WTC11 (cell line): ENCODE results near the gene PTN. TPM values are rescaled to one million over a fixed set of nuclear protein-coding genes. Genes with fewer than 3 reads are reported as not detected.

Source experiments
- ATAC-seq: fragments of 200-7000 bp; cut with Tn5 transposase; 2 replicates; pipeline ENCODE4 v1.10.0; 2021; ENCODE audit warnings: mild to moderate bottlenecking, moderate library complexity
- CTCF ChIA-PET: fragments of 300-600 bp; sonication (Branson Sonifier 250); formaldehyde crosslinking; loops from one replicate; lab custom pipeline; 2021; ENCODE audit warnings: antibody characterized with exemption; lab: Charles Lee
- POLR2A ChIA-PET: fragments of 350-600 bp; sonication (Branson Sonifier 250); formaldehyde crosslinking; loops from one replicate; lab custom pipeline; 2021; ENCODE audit warnings: antibody characterized with exemption; lab: Charles Lee
- DNase-seq: peaks from one replicate; pipeline ENCODE4 v3.0.0; 2021; ENCODE audit warnings: low spot score
- H3K27ac Mint-ChIP-seq: 2 replicates; pipeline ENCODE4 v1.8.0; 2021; ENCODE audit warnings: mixed read lengths
- H3K27me3 Mint-ChIP-seq: 2 replicates; pipeline ENCODE4 v1.8.0; 2021; ENCODE audit warnings: low read depth, mild to moderate bottlenecking, moderate library complexity, mixed read lengths
- H3K36me3 Mint-ChIP-seq: 2 replicates; pipeline ENCODE4 v1.8.0; 2021; ENCODE audit warnings: mixed read lengths
- H3K4me1 Mint-ChIP-seq: 2 replicates; pipeline ENCODE4 v1.8.0; 2022; ENCODE audit warnings: mixed read lengths
- H3K4me3 Mint-ChIP-seq: 2 replicates; pipeline ENCODE4 v1.8.0; 2021; ENCODE audit warnings: mild to moderate bottlenecking, moderate library complexity, mixed read lengths
- H3K9me3 Mint-ChIP-seq: 2 replicates; pipeline ENCODE4 v1.8.0; 2021; ENCODE audit warnings: mixed read lengths
- ATF1 ChIP-seq: sonication (generic); formaldehyde crosslinking; IDR thresholded peaks from 2 replicates; pipeline ENCODE4 v1.8.1; 2023; ENCODE audit warnings: mild to moderate bottlenecking, moderate library complexity, missing genetic modification reagents
- CREB1 ChIP-seq: sonication (generic); formaldehyde crosslinking; IDR thresholded peaks from 2 replicates; pipeline ENCODE4 v1.8.0; 2023; ENCODE audit warnings: mild to moderate bottlenecking, missing genetic modification reagents
- CREM ChIP-seq: sonication (generic); formaldehyde crosslinking; IDR thresholded peaks from 2 replicates; pipeline ENCODE4 v1.8.1; 2022; ENCODE audit warnings: mild to moderate bottlenecking, missing genetic modification reagents, moderate library complexity
- E2F4 ChIP-seq: sonication (generic); formaldehyde crosslinking; IDR thresholded peaks from 2 replicates; pipeline ENCODE4 v1.8.1; 2022; ENCODE audit warnings: low read depth, mild to moderate bottlenecking, moderate library complexity, missing genetic modification reagents, borderline replicate concordance
- EMX1 ChIP-seq: fragments of 250-450 bp; sonication (Bioruptor Pico); IDR thresholded peaks from 2 replicates; pipeline ENCODE4 v1.8.0; 2021; ENCODE audit warnings: mild to moderate bottlenecking
- ESRRA ChIP-seq: sonication (generic); formaldehyde crosslinking; IDR thresholded peaks from 2 replicates; pipeline ENCODE4 v1.8.1; 2022; ENCODE audit warnings: mild to moderate bottlenecking, missing genetic modification reagents, borderline replicate concordance
- FOXJ3 ChIP-seq: sonication (generic); formaldehyde crosslinking; IDR thresholded peaks from 2 replicates; pipeline ENCODE4 v1.9.0; 2021; ENCODE audit warnings: missing genetic modification reagents, mild to moderate bottlenecking, borderline replicate concordance
- FOXP1 ChIP-seq: sonication (generic); formaldehyde crosslinking; IDR thresholded peaks from 2 replicates; pipeline ENCODE4 v1.8.0; 2022; ENCODE audit warnings: missing genetic modification reagents, mild to moderate bottlenecking, moderate library complexity, borderline replicate concordance
- GRHL2 ChIP-seq: fragments of 250-450 bp; sonication (Bioruptor Pico); IDR thresholded peaks from 2 replicates; pipeline ENCODE4 v1.8.0; 2022; ENCODE audit warnings: mild to moderate bottlenecking, moderate library complexity; ENCODE audit not compliant: insufficient replicate concordance, severe bottlenecking
- IRF2 ChIP-seq: sonication (generic); formaldehyde crosslinking; IDR thresholded peaks from 2 replicates; pipeline ENCODE4 v1.8.0; 2022; ENCODE audit warnings: low read depth, missing genetic modification reagents, borderline replicate concordance
- NFE2L1 ChIP-seq: sonication (generic); formaldehyde crosslinking; IDR thresholded peaks from 2 replicates; pipeline ENCODE4 v1.8.1; 2023; ENCODE audit warnings: missing genetic modification reagents
- NFYB ChIP-seq: sonication (generic); formaldehyde crosslinking; conservative IDR thresholded peaks from 2 replicates; pipeline ENCODE4 v1.8.0; 2022; ENCODE audit warnings: low read depth, missing genetic modification reagents
- NR3C1 ChIP-seq: sonication (generic); formaldehyde crosslinking; conservative IDR thresholded peaks from 2 replicates; pipeline ENCODE4 v1.8.1; 2023; ENCODE audit warnings: low read depth, mild to moderate bottlenecking, missing genetic modification reagents
- OVOL2 ChIP-seq: fragments of 250-450 bp; sonication (Bioruptor Pico); IDR thresholded peaks from 2 replicates; pipeline ENCODE4 v1.9.0; 2021; ENCODE audit warnings: mild to moderate bottlenecking, borderline replicate concordance
- RORB ChIP-seq: fragments of 250-450 bp; sonication (Bioruptor Pico); IDR thresholded peaks from 2 replicates; pipeline ENCODE4 v1.9.0; 2021; ENCODE audit warnings: mild to moderate bottlenecking
- SMAD4 ChIP-seq: sonication (generic); formaldehyde crosslinking; IDR thresholded peaks from 2 replicates; pipeline ENCODE4 v1.8.0; 2022; ENCODE audit warnings: mild to moderate bottlenecking, missing genetic modification reagents
- TP53 ChIP-seq: sonication (generic); formaldehyde crosslinking; IDR thresholded peaks from 2 replicates; pipeline ENCODE4 v1.8.1; 2023; ENCODE audit warnings: mild to moderate bottlenecking, missing genetic modification reagents
- ZNF138 ChIP-seq: sonication (generic); formaldehyde crosslinking; conservative IDR thresholded peaks from 2 replicates; pipeline ENCODE4 v1.8.1; 2022; ENCODE audit warnings: mild to moderate bottlenecking, moderate library complexity, missing genetic modification reagents
- ZNF263 ChIP-seq: sonication (generic); formaldehyde crosslinking; IDR thresholded peaks from 2 replicates; pipeline ENCODE4 v1.8.1; 2022; ENCODE audit warnings: low read depth, mild to moderate bottlenecking, moderate library complexity, missing genetic modification reagents
- ZNF416 ChIP-seq: fragments of 250-450 bp; sonication (Bioruptor Pico); IDR thresholded peaks from 2 replicates; pipeline ENCODE4 v1.9.0; 2021; ENCODE audit warnings: mild to moderate bottlenecking, inconsistent platforms
- total RNA-seq: library from RNA; stranded (reverse); gene quantifications from 3 replicates; pipeline ENCODE4 v1.2.3, GENCODE V29; 2021
- TF ChIP-seq, protein P1 (sequence below): sonication (generic); formaldehyde crosslinking; IDR thresholded peaks from 2 replicates; pipeline ENCODE4 v1.8.1; 2023; ENCODE audit warnings: mild to moderate bottlenecking, moderate library complexity, missing genetic modification reagents
- TF ChIP-seq, protein P2 (sequence below): sonication (generic); formaldehyde crosslinking; IDR thresholded peaks from 2 replicates; pipeline ENCODE4 v1.8.1; 2022; ENCODE audit warnings: mild to moderate bottlenecking, moderate library complexity, missing genetic modification reagents
- TF ChIP-seq, protein P3 (sequence below): fragments of 250-450 bp; sonication (Bioruptor Pico); IDR thresholded peaks from 2 replicates; pipeline ENCODE4 v1.9.0; 2021; ENCODE audit warnings: mild to moderate bottlenecking
- TF ChIP-seq, protein P4 (sequence below): sonication (generic); formaldehyde crosslinking; IDR thresholded peaks from 2 replicates; pipeline ENCODE4 v1.8.0; 2022; ENCODE audit warnings: mild to moderate bottlenecking, missing genetic modification reagents
- TF ChIP-seq, protein P5 (sequence below): sonication (generic); formaldehyde crosslinking; IDR thresholded peaks from 2 replicates; pipeline ENCODE4 v1.8.0; 2022; ENCODE audit warnings: missing genetic modification reagents

The PTN gene
- total RNA-seq, 1 experiment from 2014 or later = 18.9 TPM

- Mint-ChIP-seq H3K27ac (no peak overlapping the region), H3K4me3 (no peak overlapping the region), H3K27me3 (no peaks in the 10 kb centered on the region; the same call in 1 of the 2 replicates), H3K4me1 (peaks cover 5% of the 10 kb centered on the region; the same call in 1 of the 2 replicates), H3K36me3 (peaks cover 4% of the 10 kb centered on the region), H3K9me3 (peaks cover 28% of the 10 kb centered on the region)
- ATAC-seq = no peak
- no peak for DNase-seq
- CTCF ChIA-PET = no interaction called here
- TF ChIP-seq ESRRA (CRISPR knock-in tag) (no peak), ZNF416 (CRISPR knock-in tag) (no peak), TP53 (CRISPR knock-in tag) (no peak), IRF2 (CRISPR knock-in tag) (no peak), FOXP1 (CRISPR knock-in tag) (no peak), OVOL2 (CRISPR knock-in tag) (no peak), E2F4 (CRISPR knock-in tag) (no peak), CREB1 (CRISPR knock-in tag) (no peak), GRHL2 (CRISPR knock-in tag) (no peak), FOXJ3 (CRISPR knock-in tag) (no peak), ZNF138 (CRISPR knock-in tag) (no peak), SMAD4 (CRISPR knock-in tag) (no peak), ZNF263 (CRISPR knock-in tag) (no peak), NR3C1 (no peak), NFYB (CRISPR knock-in tag) (no peak), NFE2L1 (CRISPR knock-in tag) (no peak), ATF1 (CRISPR knock-in tag) (no peak), RORB (CRISPR knock-in tag) (no peak)
- TF ChIP-seq, protein P1, sequence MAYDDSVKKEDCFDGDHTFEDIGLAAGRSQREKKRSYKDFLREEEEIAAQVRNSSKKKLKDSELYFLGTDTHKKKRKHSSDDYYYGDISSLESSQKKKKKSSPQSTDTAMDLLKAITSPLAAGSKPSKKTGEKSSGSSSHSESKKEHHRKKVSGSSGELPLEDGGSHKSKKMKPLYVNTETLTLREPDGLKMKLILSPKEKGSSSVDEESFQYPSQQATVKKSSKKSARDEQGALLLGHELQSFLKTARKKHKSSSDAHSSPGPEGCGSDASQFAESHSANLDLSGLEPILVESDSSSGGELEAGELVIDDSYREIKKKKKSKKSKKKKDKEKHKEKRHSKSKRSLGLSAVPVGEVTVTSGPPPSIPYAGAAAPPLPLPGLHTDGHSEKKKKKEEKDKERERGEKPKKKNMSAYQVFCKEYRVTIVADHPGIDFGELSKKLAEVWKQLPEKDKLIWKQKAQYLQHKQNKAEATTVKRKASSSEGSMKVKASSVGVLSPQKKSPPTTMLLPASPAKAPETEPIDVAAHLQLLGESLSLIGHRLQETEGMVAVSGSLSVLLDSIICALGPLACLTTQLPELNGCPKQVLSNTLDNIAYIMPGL = no peak
- TF ChIP-seq, protein P2, sequence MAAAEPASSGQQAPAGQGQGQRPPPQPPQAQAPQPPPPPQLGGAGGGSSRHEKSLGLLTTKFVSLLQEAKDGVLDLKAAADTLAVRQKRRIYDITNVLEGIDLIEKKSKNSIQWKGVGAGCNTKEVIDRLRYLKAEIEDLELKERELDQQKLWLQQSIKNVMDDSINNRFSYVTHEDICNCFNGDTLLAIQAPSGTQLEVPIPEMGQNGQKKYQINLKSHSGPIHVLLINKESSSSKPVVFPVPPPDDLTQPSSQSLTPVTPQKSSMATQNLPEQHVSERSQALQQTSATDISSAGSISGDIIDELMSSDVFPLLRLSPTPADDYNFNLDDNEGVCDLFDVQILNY = no peak
- POLR2A ChIA-PET = no interaction called here
These were observed 134.2 kb downstream of the PTN start for GRCh38 chr7:137209151-137209817.

DNA sequence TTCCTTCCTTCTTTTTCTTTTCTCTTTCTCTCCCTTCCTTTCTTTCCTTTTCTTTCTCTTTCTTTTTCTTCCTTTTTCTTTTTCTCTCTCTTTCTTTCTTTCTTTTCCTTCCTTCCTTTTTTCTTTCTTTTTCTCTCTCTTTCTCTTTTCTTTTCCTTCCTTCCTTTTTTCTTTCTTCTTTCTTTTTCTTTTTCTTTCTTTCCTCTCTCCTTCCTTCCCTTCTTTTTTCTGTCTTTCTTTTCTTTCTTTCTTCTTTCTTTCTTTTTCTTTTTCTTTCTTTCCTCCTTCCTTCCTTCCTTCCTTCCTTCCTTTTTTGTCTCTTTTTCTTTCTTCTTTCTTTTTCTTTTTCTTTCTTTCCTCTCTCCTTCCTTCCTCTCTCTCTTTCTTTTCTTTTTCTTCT, 136.8 kb downstream of the PTN start:
- POLR2A ChIA-PET = no interaction called here
- Mint-ChIP-seq H3K27ac (no peak overlapping the region), H3K4me3 (no peak overlapping the region)
- TF ChIP-seq CREM = no peak
- TF ChIP-seq EMX1 (CRISPR knock-in tag) = no peak
- TF ChIP-seq, protein P3, sequence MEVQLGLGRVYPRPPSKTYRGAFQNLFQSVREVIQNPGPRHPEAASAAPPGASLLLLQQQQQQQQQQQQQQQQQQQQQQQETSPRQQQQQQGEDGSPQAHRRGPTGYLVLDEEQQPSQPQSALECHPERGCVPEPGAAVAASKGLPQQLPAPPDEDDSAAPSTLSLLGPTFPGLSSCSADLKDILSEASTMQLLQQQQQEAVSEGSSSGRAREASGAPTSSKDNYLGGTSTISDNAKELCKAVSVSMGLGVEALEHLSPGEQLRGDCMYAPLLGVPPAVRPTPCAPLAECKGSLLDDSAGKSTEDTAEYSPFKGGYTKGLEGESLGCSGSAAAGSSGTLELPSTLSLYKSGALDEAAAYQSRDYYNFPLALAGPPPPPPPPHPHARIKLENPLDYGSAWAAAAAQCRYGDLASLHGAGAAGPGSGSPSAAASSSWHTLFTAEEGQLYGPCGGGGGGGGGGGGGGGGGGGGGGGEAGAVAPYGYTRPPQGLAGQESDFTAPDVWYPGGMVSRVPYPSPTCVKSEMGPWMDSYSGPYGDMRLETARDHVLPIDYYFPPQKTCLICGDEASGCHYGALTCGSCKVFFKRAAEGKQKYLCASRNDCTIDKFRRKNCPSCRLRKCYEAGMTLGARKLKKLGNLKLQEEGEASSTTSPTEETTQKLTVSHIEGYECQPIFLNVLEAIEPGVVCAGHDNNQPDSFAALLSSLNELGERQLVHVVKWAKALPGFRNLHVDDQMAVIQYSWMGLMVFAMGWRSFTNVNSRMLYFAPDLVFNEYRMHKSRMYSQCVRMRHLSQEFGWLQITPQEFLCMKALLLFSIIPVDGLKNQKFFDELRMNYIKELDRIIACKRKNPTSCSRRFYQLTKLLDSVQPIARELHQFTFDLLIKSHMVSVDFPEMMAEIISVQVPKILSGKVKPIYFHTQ = no peak
- no peak for TF ChIP-seq SMAD4 (CRISPR knock-in tag)
- TF ChIP-seq, protein P4, sequence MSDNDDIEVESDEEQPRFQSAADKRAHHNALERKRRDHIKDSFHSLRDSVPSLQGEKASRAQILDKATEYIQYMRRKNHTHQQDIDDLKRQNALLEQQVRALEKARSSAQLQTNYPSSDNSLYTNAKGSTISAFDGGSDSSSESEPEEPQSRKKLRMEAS (CRISPR knock-in tag) = no peak
- TF ChIP-seq ATF1 (CRISPR knock-in tag) = no peak
- TF ChIP-seq, protein P5, sequence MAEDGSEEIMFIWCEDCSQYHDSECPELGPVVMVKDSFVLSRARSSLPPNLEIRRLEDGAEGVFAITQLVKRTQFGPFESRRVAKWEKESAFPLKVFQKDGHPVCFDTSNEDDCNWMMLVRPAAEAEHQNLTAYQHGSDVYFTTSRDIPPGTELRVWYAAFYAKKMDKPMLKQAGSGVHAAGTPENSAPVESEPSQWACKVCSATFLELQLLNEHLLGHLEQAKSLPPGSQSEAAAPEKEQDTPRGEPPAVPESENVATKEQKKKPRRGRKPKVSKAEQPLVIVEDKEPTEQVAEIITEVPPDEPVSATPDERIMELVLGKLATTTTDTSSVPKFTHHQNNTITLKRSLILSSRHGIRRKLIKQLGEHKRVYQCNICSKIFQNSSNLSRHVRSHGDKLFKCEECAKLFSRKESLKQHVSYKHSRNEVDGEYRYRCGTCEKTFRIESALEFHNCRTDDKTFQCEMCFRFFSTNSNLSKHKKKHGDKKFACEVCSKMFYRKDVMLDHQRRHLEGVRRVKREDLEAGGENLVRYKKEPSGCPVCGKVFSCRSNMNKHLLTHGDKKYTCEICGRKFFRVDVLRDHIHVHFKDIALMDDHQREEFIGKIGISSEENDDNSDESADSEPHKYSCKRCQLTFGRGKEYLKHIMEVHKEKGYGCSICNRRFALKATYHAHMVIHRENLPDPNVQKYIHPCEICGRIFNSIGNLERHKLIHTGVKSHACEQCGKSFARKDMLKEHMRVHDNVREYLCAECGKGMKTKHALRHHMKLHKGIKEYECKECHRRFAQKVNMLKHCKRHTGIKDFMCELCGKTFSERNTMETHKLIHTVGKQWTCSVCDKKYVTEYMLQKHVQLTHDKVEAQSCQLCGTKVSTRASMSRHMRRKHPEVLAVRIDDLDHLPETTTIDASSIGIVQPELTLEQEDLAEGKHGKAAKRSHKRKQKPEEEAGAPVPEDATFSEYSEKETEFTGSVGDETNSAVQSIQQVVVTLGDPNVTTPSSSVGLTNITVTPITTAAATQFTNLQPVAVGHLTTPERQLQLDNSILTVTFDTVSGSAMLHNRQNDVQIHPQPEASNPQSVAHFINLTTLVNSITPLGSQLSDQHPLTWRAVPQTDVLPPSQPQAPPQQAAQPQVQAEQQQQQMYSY (CRISPR knock-in tag) = no peak

More for the DNA sequence above, 136.8 kb downstream of the PTN start:
- H3K9me3 Mint-ChIP-seq = peaks cover 25% of the 10 kb centered on the region
- CTCF ChIA-PET = no interaction called here
- peaks cover 4% of the 10 kb centered on the region for H3K36me3 Mint-ChIP-seq
- no peak for ATAC-seq
- H3K4me1 Mint-ChIP-seq = peaks cover 5% of the 10 kb centered on the region; the same call in 1 of the 2 replicates
- DNase-seq = no peak
- no peaks in the 10 kb centered on the region; the same call in 1 of the 2 replicates for H3K27me3 Mint-ChIP-seq
